ENCODE results near the gene SLC22A4.

The SLC22A4 gene

DNA sequence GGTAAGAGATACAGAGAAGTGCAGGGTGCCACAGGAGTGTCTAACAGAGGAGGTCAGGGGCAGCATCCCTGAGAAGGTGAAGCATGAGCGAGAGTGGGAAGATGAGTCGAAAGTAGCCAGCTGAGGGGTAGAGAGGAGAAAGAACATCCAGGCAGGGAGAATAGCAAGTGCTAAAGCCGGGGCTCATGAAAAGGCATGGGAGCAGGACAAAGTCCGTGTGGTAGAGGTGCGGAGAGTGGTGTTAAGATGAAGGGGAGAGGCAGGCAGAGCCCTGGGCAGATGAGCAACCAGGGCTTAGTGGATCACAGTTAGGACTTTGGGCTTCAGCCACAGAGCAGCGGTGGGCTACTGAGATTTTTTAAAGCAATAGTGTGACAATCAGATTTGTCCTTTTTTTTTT, 85.9 kb downstream of the SLC22A4 start:
- no peak for DNase-seq

DNA sequence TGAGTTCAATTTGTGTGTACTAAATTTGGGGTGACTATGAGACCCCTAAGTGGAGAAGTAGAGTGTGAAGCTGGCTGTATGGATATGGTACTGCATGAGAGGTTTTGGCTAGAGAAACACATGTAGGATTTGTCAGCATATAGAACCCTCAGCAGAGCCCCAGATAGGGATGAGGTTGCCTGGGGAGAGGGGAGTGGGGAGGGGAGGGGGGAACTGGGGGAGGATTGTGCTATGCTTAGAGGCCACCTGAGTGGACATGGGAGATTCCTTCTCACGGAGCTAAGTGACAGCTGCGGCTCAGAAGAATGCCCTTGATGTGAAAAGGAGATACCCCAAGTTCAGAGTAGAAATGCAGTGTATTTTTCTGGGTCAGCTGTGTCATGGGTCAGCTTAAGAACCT, 86.5 kb downstream of the SLC22A4 start:
- DNase-seq = no peak

DNA sequence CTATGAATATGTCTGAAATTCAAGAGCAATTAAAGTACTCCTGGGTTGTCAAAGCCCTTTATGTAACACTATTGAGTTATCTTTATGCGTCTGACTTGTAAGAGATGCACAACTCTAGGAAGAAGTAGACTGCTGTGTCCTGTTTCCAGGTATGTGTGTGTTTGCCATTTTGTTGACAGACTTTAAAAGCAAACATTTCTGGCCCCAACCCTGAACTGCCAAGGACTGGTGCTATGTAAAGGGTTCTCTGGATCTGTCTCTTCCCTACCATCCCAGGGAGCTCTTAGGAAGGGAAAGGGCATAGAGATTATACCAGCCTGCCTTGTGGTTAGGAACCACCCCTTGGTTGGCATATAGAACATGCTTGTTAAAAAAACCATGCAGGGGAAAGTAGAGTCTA, 87.4 kb downstream of the SLC22A4 start:
- DNase-seq = no peak

DNA sequence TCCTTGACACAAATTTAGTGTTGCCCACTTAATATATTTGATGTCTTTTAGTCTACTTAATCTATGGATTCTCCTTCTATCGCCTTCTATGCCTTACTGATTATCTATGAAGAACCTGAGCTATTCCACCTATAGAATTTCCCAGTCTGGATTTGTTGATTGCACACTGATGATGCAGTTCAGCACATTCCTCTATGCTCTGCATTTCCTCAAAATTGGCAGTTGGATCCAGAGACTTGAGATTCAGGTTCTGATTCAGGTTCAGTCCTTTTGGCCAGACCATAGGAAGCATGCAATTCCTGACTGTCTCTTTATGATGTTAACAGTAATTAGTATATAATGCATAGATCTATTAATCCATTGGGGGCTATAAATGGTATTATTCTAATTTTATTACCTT, 89.1 kb downstream of the SLC22A4 start:
- DNase-seq = no peak

DNA sequence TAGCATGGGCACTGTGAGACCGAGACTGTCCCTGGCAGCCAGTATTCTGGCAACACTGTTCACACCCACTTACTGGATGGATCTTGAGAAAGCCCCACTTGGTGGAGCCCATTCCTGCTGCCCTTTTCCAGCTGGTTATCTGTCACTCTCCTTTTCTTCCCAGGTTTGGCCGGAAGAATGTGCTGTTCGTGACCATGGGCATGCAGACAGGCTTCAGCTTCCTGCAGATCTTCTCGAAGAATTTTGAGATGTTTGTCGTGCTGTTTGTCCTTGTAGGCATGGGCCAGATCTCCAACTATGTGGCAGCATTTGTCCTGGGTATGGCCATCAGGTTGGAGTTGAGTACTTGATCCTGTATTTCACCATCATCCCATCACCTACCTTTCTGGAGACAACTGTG, 89.8 kb downstream of the SLC22A4 start:
- no peak for DNase-seq

DNA sequence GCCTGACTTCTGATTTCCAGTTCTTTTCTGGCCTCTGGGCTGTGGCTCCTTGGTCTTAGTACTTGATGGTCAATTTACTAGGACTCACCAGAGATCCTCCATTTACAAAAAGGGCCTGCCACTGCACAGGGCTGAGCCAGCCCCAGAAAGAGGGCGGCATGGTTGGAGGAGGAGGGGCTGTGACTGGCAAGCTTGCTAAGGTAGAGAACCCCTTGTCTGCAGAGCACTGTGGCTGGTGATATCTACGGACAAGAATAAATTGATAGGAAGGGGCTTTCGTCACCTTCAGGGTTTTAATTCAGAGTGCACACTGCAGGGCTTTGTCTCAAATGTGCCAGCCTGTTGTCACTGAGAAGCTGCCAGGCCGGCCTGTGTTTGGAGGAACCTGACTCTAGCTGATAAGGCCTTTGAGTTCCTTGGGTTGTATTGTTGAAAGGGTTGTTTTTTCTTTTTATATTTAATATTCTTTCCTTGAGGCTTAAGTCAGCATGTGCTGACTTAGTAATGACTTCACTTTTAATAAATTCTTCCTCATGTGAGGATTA, 90.4 kb downstream of the SLC22A4 start:
- DNase-seq = no peak

DNA sequence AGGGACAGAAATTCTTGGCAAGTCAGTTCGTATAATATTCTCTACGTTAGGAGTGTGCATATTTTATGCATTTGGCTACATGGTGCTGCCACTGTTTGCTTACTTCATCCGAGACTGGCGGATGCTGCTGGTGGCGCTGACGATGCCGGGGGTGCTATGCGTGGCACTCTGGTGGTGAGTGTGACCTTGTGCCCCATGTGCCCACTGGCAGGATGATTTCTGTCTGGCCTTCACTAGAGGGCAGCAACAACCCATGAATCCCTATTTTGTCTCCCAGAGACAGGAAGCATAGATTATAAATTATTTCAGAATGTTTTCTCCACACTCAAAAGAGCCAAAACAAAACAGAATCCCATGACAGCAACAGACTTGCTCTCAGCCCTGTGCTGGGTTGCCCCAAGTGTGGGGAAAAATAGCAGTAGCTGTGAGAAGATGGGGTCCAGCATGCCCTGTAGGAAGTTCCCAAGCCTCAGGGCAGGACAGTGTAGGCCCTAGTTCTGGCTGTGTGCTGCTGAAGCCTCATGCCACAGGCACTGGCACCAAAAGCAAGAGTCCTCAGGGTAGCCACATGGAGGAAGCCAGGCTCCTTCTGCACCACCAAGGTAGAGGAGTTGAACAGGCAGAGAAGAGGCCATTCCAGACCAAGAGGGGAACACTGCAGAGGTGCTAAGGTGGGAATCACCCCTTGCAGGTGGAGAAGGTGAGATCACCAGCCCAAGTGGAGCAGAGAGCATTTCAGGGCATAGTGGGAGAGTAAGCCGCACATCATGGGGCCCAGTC, 91.3 kb downstream of the SLC22A4 start:
- DNase-seq = peak; percentile 56 to 68

DNA sequence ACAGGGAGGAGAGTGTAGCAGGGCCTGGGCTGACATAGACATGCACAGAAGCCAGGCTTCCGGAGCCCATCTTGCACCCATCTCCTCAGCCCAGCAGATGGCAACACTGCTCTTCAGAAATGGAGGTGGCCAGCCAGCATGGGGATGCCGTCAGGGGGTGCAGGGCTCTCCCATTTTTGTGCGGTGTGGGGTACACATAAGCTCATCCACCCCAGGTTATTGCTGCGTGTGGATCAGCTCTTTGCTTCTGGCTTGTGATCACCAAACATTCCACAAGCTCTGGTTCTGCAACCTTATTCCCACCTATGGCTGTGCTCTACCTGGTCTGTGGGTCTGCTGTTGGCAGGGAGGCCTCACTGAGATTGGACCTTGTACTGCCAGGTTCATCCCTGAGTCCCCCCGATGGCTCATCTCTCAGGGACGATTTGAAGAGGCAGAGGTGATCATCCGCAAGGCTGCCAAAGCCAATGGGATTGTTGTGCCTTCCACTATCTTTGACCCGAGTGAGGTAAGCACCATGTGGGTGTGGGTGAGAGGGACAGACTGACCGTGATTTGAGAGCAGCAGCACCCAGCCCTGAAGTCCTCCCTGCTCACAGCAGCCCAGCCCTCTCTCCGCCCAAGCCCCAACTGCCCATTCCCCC, 92.6 kb downstream of the SLC22A4 start:
- DNase-seq = peak; percentile 76 to 82

DNA sequence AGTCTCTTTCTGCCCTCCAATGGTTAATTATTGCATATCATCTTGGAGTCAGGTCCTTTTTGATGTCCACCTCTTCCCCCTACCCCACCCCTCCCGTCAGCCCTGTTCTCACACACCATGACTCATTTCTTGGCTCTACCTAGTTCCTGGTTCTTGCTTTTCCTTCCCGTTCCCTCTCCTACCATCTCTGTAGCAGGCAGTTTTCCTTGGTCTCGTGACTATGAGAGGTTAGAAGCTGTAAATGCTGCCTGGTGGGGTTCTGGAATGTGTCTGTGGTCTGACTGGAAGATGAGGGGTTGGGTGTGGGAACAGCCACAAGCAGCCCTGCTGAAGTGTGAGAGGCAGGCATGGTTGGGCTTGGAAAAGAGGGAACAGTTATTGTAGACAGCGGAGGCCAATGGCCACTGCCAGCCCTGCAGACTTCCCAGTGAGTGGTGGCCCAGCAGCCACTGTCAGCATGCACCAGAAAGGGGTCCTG, 93.5 kb downstream of the SLC22A4 start:
- no peak for DNase-seq

DNA sequence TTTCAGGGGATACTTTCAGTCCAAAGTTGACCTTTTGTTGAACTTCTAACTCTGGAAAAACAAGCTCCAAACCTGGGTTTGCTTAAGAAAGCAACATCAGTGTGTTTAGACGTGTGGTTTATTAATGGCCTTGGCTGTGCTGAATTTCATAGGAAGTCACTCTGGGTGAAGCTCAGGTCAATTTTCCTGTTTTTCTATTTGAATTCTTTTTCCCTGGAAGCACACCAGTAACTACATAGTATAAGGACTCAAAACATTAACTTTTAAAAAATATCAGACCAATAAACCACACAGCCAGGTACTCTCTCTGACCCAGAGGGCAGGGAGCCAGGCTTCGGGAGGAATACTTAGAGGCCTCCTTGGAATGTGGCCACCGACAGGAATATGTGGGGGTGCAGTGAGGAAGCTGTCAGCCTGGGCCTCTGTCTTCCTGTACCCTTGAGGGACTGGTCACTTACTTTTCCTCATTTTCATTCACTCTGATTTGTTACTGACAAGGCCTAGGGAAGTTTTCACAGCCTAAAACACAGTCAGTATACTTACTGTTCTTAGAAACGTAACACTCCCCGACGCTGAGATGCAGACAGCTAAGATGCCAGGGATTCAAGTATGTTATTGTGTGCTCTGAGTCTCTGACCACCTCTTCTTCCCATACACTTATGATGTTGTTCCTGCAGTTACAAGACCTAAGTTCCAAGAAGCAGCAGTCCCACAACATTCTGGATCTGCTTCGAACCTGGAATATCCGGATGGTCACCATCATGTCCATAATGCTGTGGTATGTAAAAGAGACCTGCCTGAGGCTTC, 94.3 kb downstream of the SLC22A4 start:
- no peak for DNase-seq

DNA sequence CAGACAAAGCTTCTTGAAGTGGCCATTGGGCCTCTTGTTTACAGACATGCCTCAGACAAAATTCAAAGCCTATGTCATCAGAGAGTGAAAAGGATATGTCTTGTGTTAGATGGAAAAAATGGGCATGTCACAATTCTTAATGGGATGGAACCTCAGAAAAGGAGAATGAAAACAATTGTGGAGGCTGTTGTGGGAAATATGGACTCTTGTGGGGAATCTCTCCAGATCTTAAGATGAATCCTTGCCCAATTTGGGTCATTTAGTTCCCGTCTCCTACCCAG, 94.8 kb downstream of the SLC22A4 start:
- no peak for DNase-seq

DNA sequence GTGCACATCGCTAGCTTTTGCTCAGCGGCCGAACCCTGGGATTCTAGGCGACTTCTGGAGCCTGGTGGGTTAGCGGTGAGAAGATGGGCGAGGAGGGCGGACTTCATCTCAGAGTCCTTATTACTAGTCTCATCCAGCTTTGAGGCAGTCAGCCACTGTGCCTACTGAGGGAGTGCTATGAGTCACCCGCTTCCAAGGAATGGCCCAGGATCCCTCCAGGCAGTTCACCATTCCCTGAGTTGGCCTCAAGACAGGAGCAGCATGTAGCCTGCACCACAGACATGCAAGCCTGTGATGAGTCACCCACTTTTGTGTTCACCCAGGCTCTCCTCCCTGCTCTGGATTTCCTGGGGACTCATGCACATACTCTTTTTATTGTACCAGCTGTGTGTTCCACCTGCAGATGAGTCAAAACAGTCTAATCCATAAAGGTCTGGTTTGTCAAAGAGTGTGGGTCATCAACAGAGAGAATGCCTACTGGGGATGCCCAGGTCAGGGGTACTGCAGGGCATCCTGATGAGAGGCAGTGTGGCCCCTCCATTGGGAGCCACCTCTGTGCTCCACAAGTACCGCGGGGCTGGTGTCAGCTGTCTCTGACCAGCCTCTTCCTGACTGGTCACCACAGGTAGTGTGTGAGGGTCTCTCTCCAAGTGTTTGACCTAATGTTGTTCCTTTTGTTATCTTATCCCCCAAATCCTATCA, 95.5 kb downstream of the SLC22A4 start:
- peak; percentile 29 to 40 for DNase-seq

DNA sequence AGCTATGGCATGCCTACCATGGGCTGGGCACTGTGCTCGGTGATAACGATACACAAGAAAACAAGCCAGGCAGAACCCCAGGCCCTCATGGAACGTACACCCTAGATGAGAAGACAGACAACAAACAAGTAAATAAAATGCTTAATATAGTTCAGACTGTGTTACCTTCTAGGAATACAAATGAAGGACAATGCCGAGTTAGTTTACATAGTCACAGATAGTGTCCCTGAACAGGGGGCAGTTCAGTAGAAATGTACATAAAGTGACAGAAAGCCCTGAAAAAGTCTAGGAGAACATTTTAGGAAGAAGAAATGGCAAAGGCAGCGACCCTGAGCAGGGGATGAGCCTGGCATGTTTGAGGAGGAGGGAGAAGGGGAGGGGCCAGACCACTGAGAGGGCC, 97.1 kb downstream of the SLC22A4 start:
- no peak for DNase-seq

DNA sequence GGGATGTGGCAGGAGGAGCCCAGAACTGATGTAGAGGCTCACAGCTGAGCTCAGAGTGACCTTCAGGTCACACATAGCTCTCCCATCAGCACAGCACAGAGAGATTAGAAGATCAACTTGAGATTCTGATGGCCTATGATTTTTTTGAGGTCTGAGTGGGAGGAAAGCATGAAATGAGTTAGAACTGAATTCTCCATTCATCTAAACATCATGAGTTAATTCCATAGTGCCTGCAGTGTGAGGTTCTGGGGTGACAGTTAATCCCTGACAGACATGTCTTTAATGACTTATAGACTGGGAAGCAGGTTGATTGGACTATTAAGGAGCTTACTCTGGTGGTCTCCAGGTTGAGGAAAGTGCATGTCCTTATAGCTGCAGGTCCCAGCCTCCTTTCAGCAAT, 97.7 kb downstream of the SLC22A4 start:
- no peak for DNase-seq

DNA sequence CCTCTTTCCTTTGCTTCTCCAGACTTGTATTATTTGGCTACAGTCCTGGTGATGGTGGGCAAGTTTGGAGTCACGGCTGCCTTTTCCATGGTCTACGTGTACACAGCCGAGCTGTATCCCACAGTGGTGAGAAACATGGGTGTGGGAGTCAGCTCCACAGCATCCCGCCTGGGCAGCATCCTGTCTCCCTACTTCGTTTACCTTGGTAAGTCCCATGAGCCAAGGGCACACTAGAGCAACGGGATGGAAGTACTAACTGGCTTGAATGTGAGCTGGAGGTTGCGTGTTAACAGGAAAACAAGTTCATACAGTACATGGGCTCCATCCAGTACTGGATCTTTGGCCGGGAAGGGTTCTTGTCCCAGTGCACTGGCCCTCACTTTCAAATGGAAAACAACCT, 98.2 kb downstream of the SLC22A4 start:
- DNase-seq = no peak

DNA sequence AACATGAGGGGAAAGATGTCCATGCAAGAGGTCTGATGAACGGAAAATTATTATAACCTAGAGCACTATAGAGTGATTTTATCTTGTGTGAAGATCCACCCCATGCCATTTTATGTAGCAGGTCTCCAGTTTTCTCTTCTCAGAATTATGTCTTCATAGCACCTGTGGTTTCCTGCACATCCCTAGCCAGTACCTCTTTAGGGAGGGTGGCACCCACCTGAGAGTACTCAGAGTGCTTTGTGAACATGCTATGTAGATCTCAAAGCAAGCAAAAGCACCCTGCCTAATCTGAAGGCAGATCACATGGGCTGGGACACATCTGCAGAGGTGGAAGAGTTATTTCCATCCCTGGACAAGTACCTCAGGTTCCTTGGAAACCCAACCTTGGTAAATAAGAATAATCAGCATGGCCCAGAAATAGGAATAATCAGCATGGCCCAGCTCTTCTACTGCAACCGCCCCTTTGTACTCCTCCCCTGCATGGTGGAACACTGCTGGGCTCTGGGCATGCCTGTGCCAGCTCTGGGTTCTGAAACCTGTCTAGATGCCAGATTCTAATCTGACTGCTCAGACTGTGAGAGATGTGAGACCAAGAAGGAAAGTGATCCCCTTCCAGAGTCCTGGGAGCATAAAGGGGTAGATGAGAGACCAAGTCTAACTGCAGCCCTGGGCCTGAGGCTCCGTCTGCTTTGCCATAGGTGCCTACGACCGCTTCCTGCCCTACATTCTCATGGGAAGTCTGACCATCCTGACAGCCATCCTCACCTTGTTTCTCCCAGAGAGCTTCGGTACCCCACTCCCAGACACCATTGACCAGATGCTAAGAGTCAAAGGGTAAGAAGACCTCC, 99.0 kb downstream of the SLC22A4 start:
- no peak for DNase-seq

All from activated CD4-positive, alpha-beta T cell treated with anti-CD3 and anti-CD28 coated beads, Interleukin-2, amount 50 U/mL, for 48 hours (primary cell).